ENCODE measurements around the gene PPP2R5A.
"Not testable (repeated sequence)": the region's sequence is repeated elsewhere in the genome, so short reads cannot be mapped to it uniquely, and the experiment has no call there.

The PPP2R5A gene

GRCh38 chr1:212286556-212287131, 1.4 kb downstream of the PPP2R5A start:
- H3K4me3 ChIP-seq: peak overlapping the region; percentile 92
- peak overlapping the region; percentile 91 for H3K27ac ChIP-seq
- TF ChIP-seq Cebpa-rat (IDR thresholded peaks at IDR 0.05): no peak
- no peaks in the 10 kb centered on the region for H3K27me3 ChIP-seq
- peak overlapping the region; percentile 91 for H3K9ac ChIP-seq
- no peaks in the 10 kb centered on the region for H3K9me3 ChIP-seq
- H3K4me1 ChIP-seq: peaks cover 54% of the 10 kb centered on the region
- H3K4me2 ChIP-seq: peak overlapping the region; percentile 83
- peaks cover 47% of the 10 kb centered on the region for H4K20me1 ChIP-seq
- H3K36me3 ChIP-seq: no peaks in the 10 kb centered on the region

GRCh38 chr1:212287261-212287895, 2.2 kb downstream of the PPP2R5A start:
- H3K9ac ChIP-seq: peak overlapping the region; percentile 91
- TF ChIP-seq Cebpa-rat (IDR thresholded peaks at IDR 0.05): no peak
- peaks cover 55% of the 10 kb centered on the region for H4K20me1 ChIP-seq
- H3K4me1 ChIP-seq: peaks cover 55% of the 10 kb centered on the region
- peak overlapping the region; percentile 83 for H3K4me2 ChIP-seq
- no peaks in the 10 kb centered on the region for H3K27me3 ChIP-seq
- H3K9me3 ChIP-seq: no peaks in the 10 kb centered on the region
- H3K36me3 ChIP-seq: no peaks in the 10 kb centered on the region
- H3K27ac ChIP-seq: peak overlapping the region; percentile 91
- H3K4me3 ChIP-seq: peak overlapping the region; percentile 92

DNA sequence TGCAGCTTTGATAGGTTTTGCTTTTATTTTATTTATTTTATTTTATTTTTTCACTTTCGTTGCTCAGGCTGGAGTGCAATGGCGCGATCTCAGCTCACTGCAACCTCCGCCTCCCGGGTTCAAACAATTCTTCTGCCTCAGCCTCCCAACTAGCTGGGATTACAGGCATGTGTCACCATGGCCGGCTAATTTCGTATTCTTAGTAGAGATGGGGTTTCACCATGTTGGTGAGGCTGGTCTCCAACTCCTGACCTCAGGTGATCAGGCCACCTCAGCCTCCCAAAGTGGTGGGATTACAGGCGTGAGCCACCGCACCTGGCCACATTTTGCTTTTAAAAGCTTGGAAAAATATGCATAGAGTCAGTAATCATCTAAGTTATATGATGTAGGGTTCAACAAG, 2.8 kb downstream of the PPP2R5A start:
- not testable (repeated sequence) for H3K9me3 ChIP-seq, H3K9ac ChIP-seq, H3K27ac ChIP-seq, H3K36me3 ChIP-seq, H3K27me3 ChIP-seq
- Histone ChIP-seq H3K4me1 (peaks cover 55% of the 10 kb centered on the region), H4K20me1 (peaks cover 61% of the 10 kb centered on the region), H3K4me2 (peak overlapping the region; percentile 83), H3K4me3 (peak overlapping the region; percentile 38)

GRCh38 chr1:212288615-212289014, 3.4 kb downstream of the PPP2R5A start:
- Histone ChIP-seq H3K9me3 (no peaks in the 10 kb centered on the region), H3K9ac (no peak overlapping the region), H3K4me2 (peak overlapping the region; percentile 83), H3K27ac (no peak overlapping the region), H3K36me3 (no peaks in the 10 kb centered on the region), H4K20me1 (peaks cover 67% of the 10 kb centered on the region), H3K4me3 (peak overlapping the region; percentile 38; the same call in 1 of the 2 replicates), H3K27me3 (no peaks in the 10 kb centered on the region), H3K4me1 (peaks cover 55% of the 10 kb centered on the region)
- no peak for TF ChIP-seq Cebpa-rat (IDR thresholded peaks at IDR 0.05)

GRCh38 chr1:212289262-212290077, 4.3 kb downstream of the PPP2R5A start:
- Histone ChIP-seq H3K4me1 (peaks cover 49% of the 10 kb centered on the region), H3K36me3 (no peaks in the 10 kb centered on the region), H3K9me3 (no peaks in the 10 kb centered on the region), H3K9ac (no peak overlapping the region), H3K27ac (no peak overlapping the region; the same call in 1 of the 2 replicates), H3K4me2 (peak overlapping the region; percentile 83; the same call in 1 of the 2 replicates), H4K20me1 (peaks cover 76% of the 10 kb centered on the region), H3K27me3 (no peaks in the 10 kb centered on the region), H3K4me3 (no peak overlapping the region)
- TF ChIP-seq Cebpa-rat (IDR thresholded peaks at IDR 0.05): no peak

- Histone ChIP-seq H3K4me2 (0 out of 2 replicates have a peak overlapping the region, but pooled peaks have one; percentile 33), H3K27ac (no peak overlapping the region), H3K9me3 (no peaks in the 10 kb centered on the region), H3K36me3 (no peaks in the 10 kb centered on the region), H3K9ac (no peak overlapping the region), H3K4me1 (peaks cover 48% of the 10 kb centered on the region), H4K20me1 (peaks cover 87% of the 10 kb centered on the region), H3K4me3 (no peak overlapping the region), H3K27me3 (no peaks in the 10 kb centered on the region)
- TF ChIP-seq Cebpa-rat (IDR thresholded peaks at IDR 0.05): no peak
These were observed 5.4 kb downstream of the PPP2R5A start for GRCh38 chr1:212290608-212291007.

- H3K9ac ChIP-seq: no peak overlapping the region
- H3K4me3 ChIP-seq: no peak overlapping the region
- H3K4me1 ChIP-seq: peaks cover 48% of the 10 kb centered on the region
- no peaks in the 10 kb centered on the region for H3K9me3 ChIP-seq
- no peaks in the 10 kb centered on the region for H3K27me3 ChIP-seq
- TF ChIP-seq Cebpa-rat (IDR thresholded peaks at IDR 0.05): no peak
- peaks cover 97% of the 10 kb centered on the region for H4K20me1 ChIP-seq
- no peaks in the 10 kb centered on the region for H3K36me3 ChIP-seq
- H3K4me2 ChIP-seq: peak overlapping the region; percentile 33
- H3K27ac ChIP-seq: no peak overlapping the region
These were observed 6.4 kb downstream of the PPP2R5A start for GRCh38 chr1:212291505-212292134.

DNA sequence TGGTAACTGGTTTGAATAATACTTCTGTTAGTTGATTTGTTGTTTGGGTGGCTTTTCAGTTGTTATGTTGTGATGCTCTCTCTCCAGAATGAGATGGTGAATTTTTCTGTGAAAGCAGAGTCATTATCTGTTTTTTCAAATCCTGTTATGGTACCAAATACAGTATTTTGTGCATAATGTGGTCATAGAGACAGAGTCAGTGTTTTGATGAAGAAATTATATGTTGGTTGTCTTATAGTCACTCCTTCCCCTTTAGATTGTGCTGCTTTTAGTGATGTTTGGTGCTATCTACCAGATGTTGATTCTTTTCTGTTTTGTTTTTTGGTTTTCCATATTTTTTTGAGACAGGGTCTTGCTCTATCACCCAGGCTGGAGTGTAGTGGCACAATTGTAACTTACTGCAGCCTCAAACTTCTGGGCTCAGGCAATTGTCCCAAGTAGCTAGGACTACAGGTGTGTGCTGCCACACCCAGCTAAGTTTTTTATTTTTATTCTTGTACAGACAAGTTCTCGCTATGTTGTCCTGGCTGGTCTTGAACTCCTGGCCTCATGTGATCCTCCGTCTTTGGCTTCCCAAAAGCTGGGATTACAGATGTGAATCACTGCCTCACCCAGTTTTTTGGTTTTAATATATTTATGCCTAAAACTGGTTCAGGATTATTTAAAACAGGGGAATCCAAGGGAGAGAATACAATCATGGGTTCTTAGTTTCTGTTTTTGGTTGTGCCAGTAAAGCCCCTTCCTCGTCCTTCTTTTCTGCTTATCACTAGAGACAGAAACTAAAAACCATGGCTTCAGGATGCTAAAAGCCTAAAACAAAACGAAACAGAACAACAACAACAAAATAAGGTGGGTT, 7.3 kb downstream of the PPP2R5A start:
- H3K27ac ChIP-seq: no peak overlapping the region
- H3K27me3 ChIP-seq: no peaks in the 10 kb centered on the region
- no peak for TF ChIP-seq Cebpa-rat (IDR thresholded peaks at IDR 0.05)
- H3K9me3 ChIP-seq: no peaks in the 10 kb centered on the region
- H3K4me2 ChIP-seq: no peak overlapping the region; the same call in 1 of the 2 replicates
- H3K4me1 ChIP-seq: peaks cover 43% of the 10 kb centered on the region
- H3K9ac ChIP-seq: no peak overlapping the region
- no peak overlapping the region for H3K4me3 ChIP-seq
- H4K20me1 ChIP-seq: peaks cover 98% of the 10 kb centered on the region
- H3K36me3 ChIP-seq: no peaks in the 10 kb centered on the region

GRCh38 chr1:212293579-212293978, 8.4 kb downstream of the PPP2R5A start:
- Histone ChIP-seq H4K20me1 (peaks cover 87% of the 10 kb centered on the region), H3K4me1 (peaks cover 32% of the 10 kb centered on the region), H3K36me3 (no peaks in the 10 kb centered on the region), H3K27ac (no peak overlapping the region), H3K4me3 (no peak overlapping the region), H3K9ac (no peak overlapping the region), H3K27me3 (no peaks in the 10 kb centered on the region), H3K4me2 (no peak overlapping the region), H3K9me3 (no peaks in the 10 kb centered on the region)
- TF ChIP-seq Cebpa-rat (IDR thresholded peaks at IDR 0.05): no peak

Measured in BLaER1 (cell line).